HG03196 (cell line): ENCODE results near the gene OSTF1.

Experiments
- ATAC-seq: cut with Tn5 transposase; IDR thresholded peaks from one replicate; pipeline ENCODE4 v1.9.1; 2021; ENCODE audit not compliant: unreplicated experiment

Gene OSTF1

DNA sequence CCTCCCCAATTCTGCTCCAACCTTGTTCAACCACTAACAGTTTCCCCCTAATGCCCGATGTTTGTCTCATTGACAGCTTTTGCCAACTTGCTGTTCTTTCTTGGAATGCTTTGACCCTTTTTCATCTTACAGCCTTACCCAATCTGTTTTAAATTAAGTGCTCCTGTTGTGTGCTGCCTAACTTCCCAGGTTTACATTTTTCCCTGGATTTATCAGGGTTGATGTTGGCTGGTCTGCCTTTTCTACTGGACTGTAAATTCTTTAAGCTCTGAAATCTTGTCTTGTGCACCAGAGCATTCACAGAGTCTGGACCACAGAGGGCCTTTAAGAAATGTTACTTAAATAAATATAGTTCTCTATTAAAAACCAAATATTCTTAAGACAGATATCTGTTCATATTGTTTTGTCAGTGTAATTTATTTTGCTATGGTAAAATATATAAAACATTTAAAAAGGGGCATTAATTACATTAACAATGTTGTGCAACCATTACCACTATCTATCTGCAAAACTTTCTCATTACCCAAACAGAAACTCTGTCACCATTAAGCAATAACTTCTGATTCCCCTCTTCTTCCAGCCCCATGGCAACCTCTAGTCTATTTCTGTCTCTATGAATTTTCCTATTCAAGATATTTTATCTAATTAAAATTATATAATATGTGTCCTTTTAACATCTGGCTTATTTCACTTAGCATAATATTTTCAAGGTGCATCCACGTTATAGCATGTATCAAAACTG, 73.0 kb downstream of the OSTF1 start:
- no peak for ATAC-seq

DNA sequence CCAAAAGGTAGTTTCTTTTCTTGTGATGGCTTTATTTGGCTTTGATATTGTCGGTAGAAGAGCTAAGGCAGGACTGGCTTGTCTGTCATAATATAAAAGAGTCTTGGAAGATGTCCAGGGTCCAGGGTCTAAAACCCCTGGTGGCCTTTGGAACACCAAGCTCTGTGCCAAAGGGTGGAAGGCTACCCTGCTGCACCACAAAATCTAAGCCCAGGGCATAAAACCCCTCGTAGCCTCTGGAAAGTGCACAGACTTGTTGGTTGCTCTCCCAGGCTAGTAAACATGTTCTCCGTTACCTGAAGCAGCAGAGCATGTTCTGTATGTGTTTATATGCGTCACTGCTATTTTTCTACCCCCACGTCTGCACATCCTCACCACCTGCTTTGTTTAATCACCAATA, 75.5 kb downstream of the OSTF1 start:
- no peak for ATAC-seq

DNA sequence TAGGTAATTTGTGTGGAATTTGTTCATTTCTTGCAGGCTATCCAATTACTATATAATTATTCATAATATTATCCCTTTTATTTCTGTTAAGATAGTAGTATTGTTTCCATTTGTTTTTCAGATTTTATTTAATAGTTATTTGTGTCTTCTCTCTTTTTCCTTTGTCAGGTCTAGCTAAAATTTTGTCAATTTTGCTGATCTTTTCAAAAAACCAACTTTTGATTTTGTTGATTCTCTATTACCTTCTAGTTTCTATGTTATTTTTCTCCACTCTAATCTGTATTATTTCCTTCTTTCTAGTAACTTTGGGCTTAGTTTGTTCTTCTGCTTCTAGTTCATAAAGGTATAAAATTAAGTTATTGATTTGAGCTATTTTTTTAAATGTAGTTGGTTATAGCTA, 76.3 kb downstream of the OSTF1 start:
- no peak for ATAC-seq

DNA sequence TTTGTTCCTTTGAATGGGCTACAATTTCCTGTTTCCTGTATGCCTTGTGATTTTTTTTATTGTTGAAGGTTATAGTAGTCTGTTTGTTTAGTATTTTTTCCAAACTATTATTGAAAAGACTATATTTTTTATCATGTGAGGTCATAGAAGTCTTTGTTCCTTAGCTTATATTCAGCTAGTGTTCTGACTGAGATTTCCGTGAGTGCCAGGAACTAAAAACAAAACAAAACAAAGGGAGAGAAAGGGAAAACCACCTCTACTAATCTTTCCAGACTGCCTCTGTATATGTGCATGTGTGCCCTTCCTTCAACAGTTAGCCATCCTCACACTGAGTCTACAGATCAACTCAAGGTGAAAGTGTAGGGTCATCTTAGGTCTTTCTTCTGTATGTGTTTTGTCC, 79.0 kb downstream of the OSTF1 start:
- no peak for ATAC-seq

DNA sequence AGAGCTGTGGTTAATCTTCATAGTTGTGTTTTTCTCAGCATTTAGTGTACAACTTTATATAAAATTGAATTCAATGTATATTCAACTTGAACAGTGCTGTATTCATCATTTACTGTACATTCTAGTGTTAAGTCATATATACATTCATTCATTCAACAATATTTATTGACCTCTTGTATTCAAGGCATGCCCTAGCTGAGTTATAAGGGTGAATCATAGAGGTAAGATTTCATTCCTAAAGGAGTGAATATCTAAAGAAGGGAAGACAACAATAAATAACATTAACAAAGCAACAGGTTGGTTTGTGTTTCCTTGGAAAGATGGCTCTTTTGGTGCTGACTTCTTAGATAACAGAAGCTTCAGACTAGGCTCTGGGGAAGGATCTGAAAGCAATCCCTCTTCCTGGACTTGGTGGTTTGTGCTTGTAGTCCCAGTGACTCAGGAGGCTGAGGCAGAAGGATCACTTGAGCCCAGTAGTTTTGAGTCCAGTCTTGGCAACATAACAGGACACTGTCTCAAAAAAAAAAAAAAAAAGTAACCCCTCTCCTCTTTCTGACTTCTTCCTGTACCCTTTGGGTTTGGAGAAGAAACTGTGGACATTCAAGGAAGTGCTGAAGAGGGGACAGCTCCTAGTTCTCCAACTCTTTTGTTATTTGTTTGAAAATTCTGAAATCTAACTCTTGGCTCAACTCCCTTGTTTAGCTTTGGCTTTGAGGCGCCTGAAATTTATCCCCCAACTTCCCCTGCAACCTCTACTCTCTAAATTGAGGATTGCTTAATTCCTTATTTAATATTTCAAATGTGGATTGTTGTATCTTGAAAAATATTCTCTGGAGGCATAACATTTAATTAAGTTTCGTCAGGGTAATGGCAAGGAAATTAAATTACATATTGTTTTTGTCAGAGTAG, 80.2 kb downstream of the OSTF1 start:
- ATAC-seq, result no peak

DNA sequence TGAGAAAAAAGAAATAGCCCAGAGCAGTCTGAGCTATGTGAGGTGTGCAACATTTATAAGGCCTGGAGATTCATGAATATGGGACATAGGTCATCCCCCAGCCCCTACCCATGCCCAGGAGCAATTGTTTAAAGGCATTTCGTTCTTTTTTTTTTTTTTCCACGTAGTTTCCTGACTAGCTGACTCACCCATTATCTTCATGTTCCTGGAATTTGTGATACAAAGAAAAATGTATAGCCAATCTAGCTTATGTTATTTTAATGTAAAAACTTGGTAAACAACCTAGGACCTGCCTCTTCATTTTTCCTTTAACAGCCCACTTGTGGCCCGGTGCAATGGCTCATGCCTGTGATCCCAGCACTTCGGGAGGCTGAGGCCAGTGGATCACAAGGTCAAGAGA, 81.3 kb downstream of the OSTF1 start:
- no peak for ATAC-seq

DNA sequence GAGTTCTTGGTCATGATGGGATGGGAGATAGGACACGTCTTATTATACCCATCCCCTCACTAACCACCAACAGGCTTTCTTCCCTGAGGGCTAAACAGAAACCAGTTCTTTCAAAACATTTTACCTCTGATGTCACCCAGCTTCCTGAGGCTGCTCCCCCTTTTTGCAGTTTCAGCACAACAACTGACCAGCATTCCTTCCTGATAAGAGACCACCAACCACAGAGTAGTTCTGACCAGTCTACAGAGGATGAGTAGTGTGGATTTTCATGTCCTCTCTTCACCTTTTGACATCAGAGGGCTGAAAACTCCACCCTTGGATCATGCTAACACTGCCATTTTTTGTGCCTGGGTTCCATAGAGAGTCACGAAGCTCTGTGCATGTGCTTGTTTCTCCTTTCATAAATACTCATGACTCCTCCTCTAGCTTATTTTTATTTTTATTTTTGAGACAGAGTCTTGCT, 82.6 kb downstream of the OSTF1 start:
- no peak for ATAC-seq

DNA sequence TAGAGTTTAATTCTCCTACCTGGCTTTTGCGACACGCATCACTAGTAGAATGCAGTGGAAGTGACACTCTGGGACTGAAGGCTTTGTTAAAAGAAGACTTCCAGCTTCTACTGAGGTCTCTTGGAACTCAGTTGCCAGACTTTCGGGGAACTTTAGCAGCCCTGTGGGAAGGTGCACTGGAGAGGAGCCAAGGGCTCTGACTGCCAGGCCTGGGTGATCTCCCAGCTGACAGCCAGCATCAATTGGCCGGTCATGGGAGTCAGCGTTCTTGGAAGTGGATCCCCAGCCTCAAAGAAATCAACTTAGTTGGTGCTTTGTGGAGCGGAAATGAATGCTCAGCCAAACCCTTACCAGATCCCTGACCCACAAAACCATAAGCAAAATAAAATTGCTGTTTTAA, 87.1 kb downstream of the OSTF1 start:
- no peak for ATAC-seq

DNA sequence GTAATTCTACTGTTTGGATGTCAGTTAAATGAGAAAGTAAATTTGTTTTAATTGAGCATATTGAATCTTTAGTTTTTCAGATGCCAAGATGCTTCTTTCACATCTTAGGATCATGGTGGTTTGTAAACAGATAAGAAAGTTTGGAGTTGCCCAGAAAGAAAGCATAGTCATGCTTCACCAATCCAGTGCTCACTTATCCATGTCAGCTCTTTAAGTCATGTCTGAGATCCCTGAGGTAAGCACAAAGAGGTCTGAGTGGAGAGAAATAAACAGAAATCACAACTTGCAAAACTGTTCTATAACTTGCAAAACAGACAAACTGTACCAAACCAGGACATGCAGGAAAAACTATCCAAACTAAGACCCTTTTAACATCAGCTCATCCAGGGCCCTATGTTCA, 87.7 kb downstream of the OSTF1 start:
- no peak for ATAC-seq

DNA sequence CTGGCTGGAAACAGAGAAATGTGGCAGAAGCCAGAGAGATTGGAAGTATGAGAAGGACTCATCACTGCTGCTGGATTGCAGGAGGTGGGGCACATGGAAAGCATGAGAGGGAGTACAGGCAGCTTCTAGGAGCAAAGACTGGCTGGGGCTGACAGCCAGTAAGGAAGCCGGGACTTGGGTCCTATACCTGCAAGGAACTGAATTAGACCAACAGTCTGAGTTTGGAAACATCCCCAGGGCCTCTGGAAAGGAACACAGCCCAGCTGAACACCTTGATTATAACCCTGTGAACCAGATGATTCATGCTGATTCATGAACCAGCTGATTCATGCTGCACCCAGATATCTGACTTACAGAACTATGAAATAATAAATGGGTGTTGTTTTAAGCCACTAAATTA, 93.4 kb downstream of the OSTF1 start:
- no peak for ATAC-seq

DNA sequence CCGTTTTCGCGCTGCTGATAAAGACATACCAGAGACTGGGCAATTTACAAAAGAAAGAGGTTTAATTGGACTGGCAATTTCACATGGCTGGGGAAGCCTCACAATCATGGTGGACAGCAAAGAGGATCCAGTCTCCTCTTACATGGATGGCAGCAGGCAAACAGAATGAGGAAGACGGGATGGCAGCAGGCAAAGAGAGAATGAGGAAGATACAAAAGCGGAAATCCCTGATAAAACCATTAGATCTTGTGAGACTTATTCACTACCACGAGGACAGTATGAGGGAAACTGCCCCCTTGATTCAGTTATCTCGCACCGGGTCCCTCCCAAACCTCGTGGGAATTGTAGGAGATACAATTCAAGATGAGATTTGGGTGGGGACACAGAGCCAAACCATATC, 95.0 kb downstream of the OSTF1 start:
- ATAC-seq, result no peak

DNA sequence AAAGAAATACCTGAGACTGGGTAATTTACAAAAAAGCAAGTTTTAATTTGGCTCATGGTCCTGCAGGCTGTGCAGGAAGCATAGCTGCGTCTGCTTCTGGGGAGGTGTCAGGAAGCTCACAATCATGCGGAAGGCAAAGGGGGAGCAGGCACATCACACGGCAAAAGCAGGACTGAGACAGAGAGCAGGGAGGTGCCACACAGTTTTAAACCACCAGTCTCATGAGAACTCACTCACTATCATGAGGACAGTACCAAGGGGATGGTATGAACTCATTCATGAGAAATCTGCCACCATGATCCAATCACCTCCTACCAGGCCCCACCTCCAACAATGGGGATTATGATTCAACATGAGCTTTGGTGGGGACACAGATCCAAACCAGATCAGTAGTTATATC, 96.2 kb downstream of the OSTF1 start:
- no peak for ATAC-seq

DNA sequence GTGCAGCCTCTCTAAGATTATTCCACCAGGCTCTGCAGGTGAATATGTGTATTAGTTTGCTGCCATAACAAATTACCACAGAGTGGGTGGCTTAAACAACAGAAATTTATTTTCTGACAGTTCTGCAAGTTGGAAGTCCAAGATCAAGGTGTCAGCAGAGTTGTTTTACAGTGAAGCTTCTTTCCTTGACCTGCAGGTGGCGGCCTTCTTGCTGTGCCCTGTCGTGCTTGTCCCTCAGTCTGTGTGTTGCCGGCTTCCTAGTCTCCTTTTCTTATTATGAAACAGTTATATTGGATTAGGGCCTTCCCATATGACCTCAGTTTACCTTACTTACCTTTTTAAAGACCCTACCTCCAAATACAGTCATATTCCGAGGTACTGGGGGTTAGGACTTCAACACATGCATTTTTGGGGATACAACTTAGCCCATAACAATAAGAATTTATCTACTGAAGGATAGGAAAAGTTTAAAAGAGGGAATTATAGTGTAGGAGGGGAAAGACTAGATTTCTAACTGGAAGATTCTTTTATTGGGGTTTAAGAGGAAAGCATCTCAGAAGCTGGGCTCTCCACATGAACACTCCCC, 97.4 kb downstream of the OSTF1 start:
- no peak for ATAC-seq

DNA sequence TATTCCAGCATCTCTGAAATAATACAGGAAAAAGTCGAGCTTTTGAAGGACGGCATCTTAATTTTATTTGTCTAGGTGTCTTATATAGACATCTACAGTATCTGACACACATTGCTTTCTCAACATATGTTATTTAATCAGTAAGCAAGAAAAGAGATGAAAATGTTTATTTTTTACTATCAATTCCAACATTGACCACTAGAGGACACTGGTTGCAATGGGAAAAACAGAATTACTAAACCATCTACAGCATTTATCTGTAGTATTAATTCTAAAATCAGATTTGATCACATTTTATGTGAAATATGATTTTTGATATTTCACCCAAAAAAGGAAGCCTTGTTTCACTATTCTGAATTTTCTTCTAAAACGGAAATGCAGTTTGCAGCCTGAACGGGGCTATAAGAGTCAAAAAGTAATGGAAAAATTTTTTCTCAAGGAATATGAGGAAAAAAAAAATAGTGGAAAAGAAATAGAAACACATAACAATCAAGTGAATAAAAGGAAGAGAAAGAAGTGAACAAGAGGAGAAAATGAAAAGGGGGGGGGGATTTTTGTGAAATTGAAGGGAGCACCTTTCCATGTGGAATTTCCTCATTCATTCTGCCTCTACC, 98.6 kb downstream of the OSTF1 start:
- ATAC-seq, result no peak

DNA sequence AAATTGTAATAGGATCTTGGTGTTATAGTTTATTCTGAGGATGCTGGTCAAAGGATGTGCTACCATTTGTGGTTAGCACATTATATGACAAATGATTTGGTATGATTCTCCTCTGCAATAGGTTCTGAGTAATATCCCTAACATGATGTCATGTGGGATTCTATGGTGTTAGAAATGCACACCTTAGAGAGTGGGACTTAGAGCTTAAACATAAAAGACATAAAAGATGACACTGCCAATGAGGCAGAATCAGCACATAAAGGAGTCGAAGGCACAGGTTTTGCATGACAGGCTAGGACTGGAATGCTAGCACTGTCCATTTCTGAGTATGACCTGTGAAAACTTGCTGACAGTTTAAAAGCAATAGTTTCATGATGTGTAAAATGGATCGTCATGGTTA, 100.4 kb downstream of the OSTF1 start:
- no peak for ATAC-seq

DNA sequence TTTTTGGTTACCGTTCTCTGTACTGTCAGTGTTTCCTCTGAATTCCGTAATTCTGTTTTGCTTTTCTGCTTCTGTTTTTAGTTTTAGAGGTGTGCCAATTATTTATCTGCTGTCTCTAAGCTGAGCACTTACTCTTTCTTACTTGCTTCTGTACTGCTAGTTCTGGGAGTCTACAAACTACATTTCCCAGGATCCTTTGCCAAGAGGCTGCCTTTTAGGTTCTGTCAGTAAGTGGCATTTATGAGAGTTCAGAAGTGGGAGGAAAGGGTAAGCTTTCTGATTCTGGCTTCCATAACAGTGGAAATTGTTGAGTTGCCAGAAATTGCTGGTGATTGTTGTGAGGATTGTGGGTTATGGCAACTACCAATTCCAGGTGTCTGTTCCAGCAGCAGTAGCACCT, 102.4 kb downstream of the OSTF1 start:
- no peak for ATAC-seq
